Activated naive CD4-positive, alpha-beta T cell treated with anti-CD3 and anti-CD28 coated beads, Interleukin-2, amount 50 U/mL, for 72 hours (primary cell): ENCODE measurements around the gene TIAM1. TPM values are rescaled to one million over a fixed set of nuclear protein-coding genes. Genes with fewer than 3 reads are reported as not detected.
A peak's percentile ranks its signal among the peaks of the same experiment; 100 is the strongest.

Experiments
- ATAC-seq, 2 donors: fragments of 150-1000 bp; cut with Tn5 transposase; 2 replicates each; pipeline ENCODE4 v1.10.0; 2021; ENCODE audit warnings: mild to moderate bottlenecking in 2 of 2, moderate library complexity in 2 of 2
- DNase-seq, 2 donors: peaks; one replicate each; pipeline ENCODE4 v3.0.0; 2021 to 2022; ENCODE audit warnings: low spot score in 2 of 2
- H3K27ac Mint-ChIP-seq, 2 donors: one replicate each; pipeline ENCODE4 v1.8.0; 2022; ENCODE audit warnings: mild to moderate bottlenecking in 2 of 2, mixed read lengths in 2 of 2
- H3K36me3 Mint-ChIP-seq, 2 donors: one replicate each; pipeline ENCODE4 v1.8.0; 2022; ENCODE audit warnings: mixed read lengths in 2 of 2
- H3K9me3 Mint-ChIP-seq, 2 donors: one replicate each; pipeline ENCODE4 v1.8.0; 2022; ENCODE audit warnings: mixed read lengths in 2 of 2
- total RNA-seq, 2 donors: library from RNA; stranded (reverse); gene quantifications; one replicate each; pipeline ENCODE4 v1.2.3, GENCODE V29; 2022

TIAM1 gene
- total RNA-seq, 2 donors from 2014 or later = 43.7 to 70.6 TPM

DNA sequence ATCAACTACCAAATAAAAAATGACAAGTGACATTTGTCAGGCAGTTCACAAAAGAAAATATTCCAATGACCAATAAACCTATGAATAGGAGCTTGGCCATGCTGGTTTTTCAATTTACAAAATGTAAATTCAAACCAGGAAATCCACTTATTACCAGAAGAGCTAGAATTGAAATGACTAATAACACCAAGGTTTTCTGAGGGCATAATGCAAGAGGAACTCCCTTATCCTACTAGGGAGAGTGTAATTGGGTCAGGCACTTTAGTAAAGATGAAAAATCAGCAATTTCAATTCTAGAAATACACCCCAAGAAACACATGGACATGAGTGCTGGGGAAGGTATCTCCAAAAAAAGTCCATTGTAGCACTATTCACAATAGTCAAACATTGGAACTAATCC, 16.7 kb upstream of the TIAM1 start:
- ATAC-seq (peak; percentile 36 to 73), DNase-seq (no peak)
- H3K9me3 Mint-ChIP-seq = no peaks in the 10 kb centered on the region
- H3K27ac Mint-ChIP-seq = no peak overlapping the region
- H3K36me3 Mint-ChIP-seq = peaks cover 0 to 8% of the 10 kb centered on the region in 2 donors

DNA sequence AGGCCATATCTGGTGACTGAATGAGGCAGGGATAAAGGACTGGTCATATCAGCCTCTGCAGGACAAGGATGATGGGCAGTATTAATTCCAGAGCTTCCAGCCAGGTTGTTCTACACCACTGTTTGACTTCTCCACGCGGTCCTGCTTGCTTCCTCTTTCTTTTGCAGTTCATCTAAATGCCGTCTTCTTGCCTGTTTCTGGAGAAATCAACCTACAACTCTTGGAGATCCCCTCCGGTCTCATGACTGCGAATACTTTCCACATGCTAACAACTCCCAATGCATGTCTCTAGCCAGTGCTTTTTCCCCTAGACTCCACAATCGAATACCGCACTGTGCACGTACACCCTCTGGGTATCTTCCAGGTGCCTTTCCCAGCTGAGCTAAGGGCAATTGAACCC, 14.1 kb upstream of the TIAM1 start:
- no peak for ATAC-seq
- H3K27ac Mint-ChIP-seq = no peak overlapping the region
- peaks cover 0 to 9% of the 10 kb centered on the region in 2 donors for H3K36me3 Mint-ChIP-seq
- no peak for DNase-seq
- H3K9me3 Mint-ChIP-seq = no peaks in the 10 kb centered on the region

DNA sequence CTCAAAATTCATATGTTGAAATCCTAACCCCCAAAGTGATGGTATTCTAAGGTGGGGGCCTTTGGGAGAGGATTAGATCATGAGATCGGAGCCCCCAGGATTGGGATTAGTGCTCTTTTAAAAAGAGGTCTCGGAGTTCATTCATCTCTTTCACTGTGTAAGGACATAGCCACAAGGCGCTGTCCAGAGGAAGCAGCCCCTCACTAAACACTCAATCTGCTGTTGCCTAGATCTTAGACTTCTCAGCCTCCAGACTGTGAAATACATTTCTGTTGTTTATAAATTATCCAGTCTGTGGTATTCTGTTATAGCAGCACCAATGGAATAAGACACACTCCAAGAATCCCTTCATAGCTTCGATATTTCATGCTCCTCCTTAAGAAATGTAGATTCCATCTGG, 12.4 kb upstream of the TIAM1 start:
- Mint-ChIP-seq H3K36me3 (peaks cover 0 to 9% of the 10 kb centered on the region in 2 donors), H3K9me3 (no peaks in the 10 kb centered on the region), H3K27ac (no peak overlapping the region)
- ATAC-seq (no peak), DNase-seq (no peak)

DNA sequence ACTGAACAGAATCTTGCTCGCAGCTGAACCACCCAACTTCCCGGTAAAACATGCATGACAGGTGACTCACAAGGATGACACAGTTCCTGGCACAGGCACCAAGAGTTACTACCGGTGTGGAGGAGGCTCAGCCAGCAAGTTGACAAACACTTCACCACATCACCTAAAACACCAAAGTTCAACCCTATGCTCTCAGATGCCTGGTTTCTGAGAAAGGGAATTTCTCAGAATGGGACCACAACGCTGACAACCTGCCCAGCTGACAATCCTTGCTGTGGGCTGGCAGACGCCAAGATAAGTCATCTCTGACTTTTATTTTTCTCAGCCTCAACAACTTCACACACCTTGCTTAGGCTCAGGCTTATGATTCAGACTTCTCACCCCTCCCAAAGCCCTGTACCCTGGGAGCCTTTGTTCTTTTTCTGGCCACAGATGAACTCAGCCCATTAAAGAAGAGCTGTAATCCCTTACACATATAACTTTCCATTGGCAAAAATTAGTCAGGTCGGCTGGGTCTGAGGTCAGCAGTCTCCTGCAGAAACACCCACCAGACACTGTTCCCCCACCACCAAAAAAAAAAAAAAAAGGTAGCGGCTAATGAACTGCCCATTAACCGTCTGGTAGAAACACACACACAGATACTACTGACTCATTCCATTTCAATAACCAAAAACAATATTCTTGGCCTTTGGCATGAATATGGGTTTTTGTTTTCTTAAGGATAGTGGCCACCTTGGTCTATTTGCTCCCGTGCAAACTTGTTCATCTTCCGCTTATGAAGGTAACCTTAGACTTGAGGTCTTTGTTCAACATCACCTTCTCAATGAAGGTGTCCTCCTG, 10.8 kb upstream of the TIAM1 start:
- H3K27ac Mint-ChIP-seq = peak overlapping the region; percentile 94 to 99

DNA sequence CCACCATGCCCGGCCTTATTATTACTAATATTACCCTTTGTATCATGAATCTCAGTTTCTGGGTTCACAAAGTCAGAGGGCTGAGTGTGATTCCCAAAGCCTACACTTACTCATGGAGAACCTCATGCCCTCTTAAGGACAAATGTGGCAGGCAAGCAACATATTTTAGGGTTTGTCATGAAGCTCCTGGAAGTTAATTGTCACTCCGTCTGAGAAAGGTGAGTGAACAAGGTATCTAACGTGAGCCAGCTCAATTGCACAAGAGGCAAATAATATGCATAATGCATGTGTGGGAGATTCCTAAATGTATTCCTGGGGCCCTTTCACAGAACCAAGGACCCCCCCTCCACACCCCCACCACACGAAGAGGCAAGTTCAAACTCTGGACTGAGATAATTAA, 10.1 kb upstream of the TIAM1 start:
- peak overlapping the region; percentile 94 to 99 for H3K27ac Mint-ChIP-seq
- ATAC-seq (peak; percentile 0 to 2), DNase-seq (no peak)
- peaks cover 9 to 26% of the 10 kb centered on the region in 2 donors for H3K36me3 Mint-ChIP-seq
- H3K9me3 Mint-ChIP-seq = peaks cover 6 to 10% of the 10 kb centered on the region in 2 donors

More for the DNA sequence above, 10.8 kb upstream of the TIAM1 start:
- peak; percentile 72 to 90 for DNase-seq
- Mint-ChIP-seq H3K36me3 (peaks cover 9 to 22% of the 10 kb centered on the region in 2 donors), H3K9me3 (peaks cover 6 to 10% of the 10 kb centered on the region in 2 donors)
- peak; percentile 90 to 91 for ATAC-seq

DNA sequence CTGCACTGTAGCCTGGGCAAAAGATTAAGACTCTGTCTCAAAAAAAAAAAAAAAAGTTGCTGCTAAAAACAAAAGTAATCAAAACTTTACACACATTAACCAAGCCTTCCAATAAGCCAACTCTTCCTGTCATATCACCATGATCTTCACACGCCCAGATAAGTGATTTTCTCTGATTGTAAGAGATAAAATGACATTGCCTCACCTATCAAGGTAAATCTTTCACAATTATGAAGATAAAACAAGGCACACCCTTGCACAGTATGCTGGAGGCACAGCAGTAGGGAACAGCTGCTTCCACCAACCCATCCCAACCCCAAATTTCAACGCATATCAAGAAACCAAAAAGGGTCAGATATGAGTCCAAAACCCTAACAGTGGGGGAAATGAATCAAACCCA, 8.8 kb upstream of the TIAM1 start:
- peaks cover 6 to 10% of the 10 kb centered on the region in 2 donors for H3K9me3 Mint-ChIP-seq
- DNase-seq = no peak
- H3K27ac Mint-ChIP-seq = peak overlapping the region; percentile 77 to 94
- H3K36me3 Mint-ChIP-seq = peaks cover 9 to 26% of the 10 kb centered on the region in 2 donors
- peak in 1 of 2 donors; percentile 10 for ATAC-seq

DNA sequence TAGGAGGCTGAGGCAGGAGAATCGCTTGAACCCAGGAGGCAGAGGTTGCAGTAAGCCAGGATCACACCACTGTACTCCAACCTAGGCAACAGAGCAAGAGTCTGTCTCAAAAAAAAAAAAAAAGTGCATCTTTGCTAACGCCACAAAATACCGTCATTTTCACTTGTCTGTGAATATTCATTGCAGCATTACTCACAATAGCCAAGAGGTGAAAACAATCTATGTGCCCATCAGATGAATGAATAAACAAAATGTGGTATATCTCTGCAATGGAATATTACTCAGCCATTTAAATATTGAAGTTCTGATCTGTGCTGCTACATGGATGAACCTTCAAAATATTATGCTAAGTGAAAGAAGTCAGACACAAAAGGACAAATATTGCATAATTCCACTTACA, 7.9 kb upstream of the TIAM1 start:
- Mint-ChIP-seq H3K27ac (no peak overlapping the region), H3K36me3 (peaks cover 9 to 26% of the 10 kb centered on the region in 2 donors), H3K9me3 (peaks cover 6 to 10% of the 10 kb centered on the region in 2 donors)
- no peak for ATAC-seq
- DNase-seq = no peak

DNA sequence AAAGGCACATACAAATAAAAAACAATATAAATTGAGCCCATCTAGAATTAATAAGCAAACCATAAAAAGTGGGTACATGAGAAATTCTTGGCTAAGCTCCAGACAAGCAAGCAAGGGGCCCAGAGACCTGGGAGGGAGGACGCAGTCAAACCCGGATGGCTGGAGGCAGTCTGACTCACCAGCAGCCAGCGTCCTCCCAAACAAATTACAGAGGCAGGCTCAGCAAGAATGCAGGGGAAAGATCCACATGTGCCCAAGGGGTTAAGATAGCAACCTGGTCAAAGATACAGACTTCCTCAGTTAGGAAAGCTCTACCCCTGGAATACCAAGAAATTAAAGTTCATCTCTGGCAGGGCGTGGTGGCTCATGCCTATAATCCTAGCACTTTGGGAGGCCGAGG, 7.4 kb upstream of the TIAM1 start:
- DNase-seq (no peak), ATAC-seq (no peak)
- Mint-ChIP-seq H3K36me3 (peaks cover 9 to 25% of the 10 kb centered on the region in 2 donors), H3K27ac (no peak overlapping the region), H3K9me3 (peaks cover 6 to 10% of the 10 kb centered on the region in 2 donors)

DNA sequence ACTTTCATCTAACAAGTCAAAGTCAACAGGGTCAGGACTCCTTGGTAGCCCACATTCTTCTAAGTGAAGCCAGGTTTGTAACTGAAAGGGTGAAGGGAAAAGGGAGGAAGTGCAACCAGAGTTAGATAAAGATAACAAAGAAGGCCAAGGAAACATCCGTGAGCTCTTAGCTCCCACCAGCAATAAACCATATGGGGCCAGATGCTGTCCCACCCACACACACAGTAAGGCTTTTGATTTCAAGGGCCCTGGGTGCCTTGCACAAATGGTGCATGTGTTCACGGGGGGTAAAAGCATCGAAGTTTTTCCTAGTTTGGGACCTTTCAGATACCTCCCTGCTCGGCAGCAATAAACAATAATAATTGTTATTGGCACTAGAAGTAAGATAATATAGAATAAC, 5.1 kb upstream of the TIAM1 start:
- peaks cover 9 to 18% of the 10 kb centered on the region in 2 donors for H3K36me3 Mint-ChIP-seq
- peaks cover 6 to 10% of the 10 kb centered on the region in 2 donors for H3K9me3 Mint-ChIP-seq
- no peak overlapping the region for H3K27ac Mint-ChIP-seq
- DNase-seq (no peak), ATAC-seq (no peak)

DNA sequence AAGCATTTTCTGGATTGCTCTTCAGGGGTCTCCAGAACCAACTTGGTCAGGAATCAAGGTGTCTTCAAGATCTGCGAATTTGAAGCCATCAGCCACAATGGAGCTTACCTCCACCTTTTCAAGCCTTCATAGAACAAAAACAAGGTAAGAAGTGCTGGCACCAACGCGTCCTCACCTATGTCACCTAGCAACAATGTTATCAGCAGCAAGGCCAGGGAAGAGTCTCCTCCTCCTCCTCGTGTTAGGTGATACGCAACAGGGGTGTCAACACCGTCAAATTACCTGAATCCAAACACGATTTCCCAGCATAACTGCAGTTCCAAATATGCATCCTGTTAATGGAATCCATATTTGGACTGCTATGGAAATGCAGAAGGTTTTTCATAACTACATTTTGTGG, 4.1 kb upstream of the TIAM1 start:
- Mint-ChIP-seq H3K27ac (peak overlapping the region in 1 of 2 donors; percentile 11), H3K9me3 (peaks cover 6 to 10% of the 10 kb centered on the region in 2 donors), H3K36me3 (peaks cover 19 to 28% of the 10 kb centered on the region in 2 donors)
- no peak for DNase-seq
- ATAC-seq = no peak

DNA sequence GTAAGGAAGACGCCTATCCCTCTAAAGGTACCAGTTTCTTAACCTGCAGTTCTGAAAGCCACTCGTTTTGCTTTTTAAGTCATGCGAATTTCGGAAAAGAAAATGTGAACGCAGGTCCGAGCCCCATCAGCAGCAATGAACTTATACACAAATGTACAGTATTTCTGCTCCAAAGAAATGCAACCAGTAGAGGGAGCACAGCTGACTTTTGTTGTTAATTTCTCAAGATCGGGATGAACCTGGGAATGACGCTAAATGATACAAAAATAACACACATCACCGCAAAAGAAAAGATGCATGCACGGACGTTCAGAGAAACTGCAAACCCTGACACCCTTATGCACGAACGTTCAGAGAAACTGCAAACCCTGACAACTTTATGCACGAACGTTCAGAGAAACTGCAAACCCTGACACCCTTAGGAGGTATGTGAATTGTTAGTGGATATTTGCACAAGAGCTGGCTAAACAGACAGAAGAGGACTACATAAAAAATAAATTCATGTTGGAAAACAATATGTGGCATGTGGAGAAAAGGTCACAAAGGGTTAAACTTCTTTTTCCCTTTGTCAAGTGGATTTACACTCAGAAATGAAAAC, 3.5 kb upstream of the TIAM1 start:
- Mint-ChIP-seq H3K27ac (no peak overlapping the region), H3K9me3 (peaks cover 6 to 10% of the 10 kb centered on the region in 2 donors), H3K36me3 (peaks cover 22 to 29% of the 10 kb centered on the region in 2 donors)
- ATAC-seq (no peak), DNase-seq (no peak)

DNA sequence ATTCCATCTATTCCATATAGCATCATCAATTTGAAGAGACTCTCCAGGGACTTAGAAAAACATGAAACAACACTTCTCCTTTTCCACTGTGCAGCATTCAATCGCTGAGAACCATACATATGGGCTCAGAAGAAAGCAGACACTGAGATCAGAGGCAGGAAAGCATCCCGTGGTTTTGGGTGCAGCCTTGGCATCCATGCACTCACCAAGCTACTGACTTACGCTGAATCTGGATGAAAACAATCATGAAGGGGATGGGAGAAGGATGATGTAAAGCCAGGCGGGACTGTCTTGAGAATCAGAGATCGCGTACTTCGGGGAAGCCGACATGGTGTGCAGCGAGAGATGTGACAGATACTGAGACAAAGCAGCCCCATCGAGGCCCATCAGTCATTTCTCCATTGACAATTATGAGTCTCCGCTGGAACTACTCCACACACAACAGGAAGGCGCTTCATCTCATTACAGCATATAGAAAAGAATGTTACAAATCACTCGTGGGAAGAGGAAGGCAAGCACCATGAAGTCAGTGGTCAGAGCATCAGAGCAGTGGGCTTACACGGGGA, 2.3 kb upstream of the TIAM1 start:
- H3K27ac Mint-ChIP-seq = no peak overlapping the region
- ATAC-seq (peak; percentile 13 to 84), DNase-seq (peak in 1 of 2 donors; percentile 25)

DNA sequence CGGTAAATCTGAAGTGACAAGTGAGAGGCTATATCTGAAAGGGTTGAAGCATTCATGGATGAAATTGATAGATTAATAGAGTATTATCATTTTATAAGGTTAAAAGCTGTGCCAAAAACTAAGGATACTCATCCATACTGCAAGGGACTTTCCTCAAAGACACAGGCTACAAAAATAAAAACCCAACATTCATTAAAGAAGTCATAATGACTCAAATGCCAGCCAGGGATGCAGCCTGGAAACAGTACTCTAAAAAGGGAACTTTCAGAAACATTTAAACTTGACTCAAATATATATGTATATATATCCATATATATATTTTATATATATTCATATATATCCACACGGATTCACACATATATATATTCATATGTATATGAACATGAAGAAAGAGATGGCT, 1.1 kb upstream of the TIAM1 start:
- no peak for DNase-seq
- Mint-ChIP-seq H3K9me3 (no peaks in the 10 kb centered on the region), H3K36me3 (peaks cover 18 to 19% of the 10 kb centered on the region in 2 donors), H3K27ac (no peak overlapping the region)
- ATAC-seq = no peak

More for the DNA sequence above, 2.3 kb upstream of the TIAM1 start:
- peaks cover 22 to 29% of the 10 kb centered on the region in 2 donors for H3K36me3 Mint-ChIP-seq
- H3K9me3 Mint-ChIP-seq = peaks cover 6 to 10% of the 10 kb centered on the region in 2 donors

DNA sequence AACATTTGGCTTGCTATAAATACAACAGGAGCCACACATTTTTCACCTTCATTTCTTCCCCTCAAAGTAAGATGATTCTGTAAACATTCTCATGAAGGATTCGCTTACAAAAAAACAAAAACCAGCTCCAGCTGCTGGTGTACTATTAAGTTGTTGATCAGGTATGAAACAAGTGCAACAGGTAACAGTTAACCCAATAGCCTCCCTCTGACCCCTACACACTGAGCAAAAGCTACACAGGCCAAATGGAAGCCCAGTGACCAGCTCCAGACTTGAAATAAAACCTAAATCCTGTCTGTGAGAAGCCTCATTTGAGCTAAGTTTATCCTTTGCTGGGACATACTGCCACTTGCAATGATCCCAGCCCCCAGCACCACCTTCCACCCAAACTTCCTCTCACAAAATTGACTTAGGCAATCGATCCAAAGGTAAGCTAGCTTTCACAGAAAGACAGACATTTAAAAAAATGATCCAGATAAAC, 991 bp downstream of the TIAM1 start:
- no peak for ATAC-seq
- peaks cover 26 to 33% of the 10 kb centered on the region in 2 donors for H3K36me3 Mint-ChIP-seq
- DNase-seq = no peak
- peak overlapping the region; percentile 89 to 93 for H3K27ac Mint-ChIP-seq
- H3K9me3 Mint-ChIP-seq = peaks cover 0 to 3% of the 10 kb centered on the region in 2 donors

DNA sequence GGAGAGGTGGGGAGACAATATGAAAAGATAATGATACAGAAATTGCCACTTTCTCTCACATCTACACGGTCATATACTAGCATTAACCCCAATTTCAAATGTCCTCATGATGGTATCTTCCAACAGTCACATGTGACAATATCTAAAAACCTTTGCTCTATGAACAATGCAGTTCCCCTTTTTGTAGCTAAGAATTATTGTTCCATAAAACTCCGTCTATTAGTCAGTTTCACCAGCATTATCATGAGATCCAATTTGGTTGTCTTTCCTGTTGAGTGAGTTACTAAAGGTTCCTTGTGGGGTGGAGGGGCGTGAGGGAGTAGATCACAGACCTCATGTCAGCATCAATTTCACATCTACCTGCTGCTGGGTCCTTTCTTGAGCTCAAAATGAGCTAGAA, 1.7 kb downstream of the TIAM1 start:
- ATAC-seq = no peak
- DNase-seq = no peak
- Mint-ChIP-seq H3K9me3 (peaks cover 0 to 3% of the 10 kb centered on the region in 2 donors), H3K27ac (peak overlapping the region in 1 of 2 donors; percentile 89), H3K36me3 (peaks cover 31 to 38% of the 10 kb centered on the region in 2 donors)

DNA sequence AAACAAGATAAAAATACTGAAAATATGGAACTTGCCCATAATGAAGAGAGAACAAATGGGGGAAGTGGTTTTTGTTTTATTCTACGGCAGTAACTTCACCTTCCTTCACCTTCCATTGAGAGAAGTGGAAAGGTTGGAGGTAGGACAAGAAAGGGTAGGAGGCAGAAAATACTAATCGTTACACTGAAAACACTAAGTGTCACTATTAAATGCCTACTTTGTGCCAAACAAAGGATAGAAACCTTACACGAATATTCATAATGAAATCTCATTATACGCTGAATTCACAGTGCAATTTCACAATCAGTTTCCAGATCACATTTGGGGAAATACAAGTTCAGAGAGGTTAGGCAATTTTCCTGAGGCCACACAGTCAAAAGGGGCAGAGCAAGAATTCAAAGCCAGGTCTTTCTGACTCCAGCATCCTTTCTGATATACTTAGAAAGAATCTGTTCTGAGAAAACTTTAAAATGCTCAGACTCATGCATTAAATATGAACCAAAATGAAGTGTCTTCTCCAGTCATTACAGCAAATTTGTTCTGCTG, 3.0 kb downstream of the TIAM1 start:
- ATAC-seq (peak; percentile 58 to 62), DNase-seq (no peak)
- peaks cover 39 to 48% of the 10 kb centered on the region in 2 donors for H3K36me3 Mint-ChIP-seq
- H3K9me3 Mint-ChIP-seq = peaks cover 0 to 3% of the 10 kb centered on the region in 2 donors
- peak overlapping the region; percentile 77 to 89 for H3K27ac Mint-ChIP-seq

DNA sequence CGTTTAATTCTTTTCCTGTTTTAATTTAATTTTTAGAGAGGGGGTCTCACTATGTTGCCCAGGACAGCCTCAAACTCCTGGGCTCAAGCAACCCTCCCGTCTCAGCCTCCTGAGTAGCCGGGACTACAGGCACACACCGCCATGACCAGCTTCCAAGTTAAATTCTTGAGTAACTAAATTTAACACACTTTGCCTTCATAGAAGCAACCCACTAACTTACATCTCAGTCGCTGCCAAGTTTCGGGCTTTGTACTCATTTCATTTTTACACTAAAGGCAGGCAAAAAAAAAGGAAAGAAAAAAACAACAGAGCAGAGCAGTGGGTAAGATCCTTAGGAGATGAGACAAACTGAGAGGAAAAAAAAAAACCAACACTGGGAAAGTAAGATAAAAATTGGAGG, 3.5 kb downstream of the TIAM1 start:
- peaks cover 0 to 3% of the 10 kb centered on the region in 2 donors for H3K9me3 Mint-ChIP-seq
- H3K27ac Mint-ChIP-seq = peak overlapping the region; percentile 77 to 89
- peaks cover 39 to 48% of the 10 kb centered on the region in 2 donors for H3K36me3 Mint-ChIP-seq
- ATAC-seq (peak in 1 of 2 donors; percentile 5), DNase-seq (no peak)
